Measurements from ENCODE around the gene GSC.

- TF ChIP-seq POLR2A (IDR thresholded peaks at IDR 0.05) (no peak), CTCF (IDR thresholded peaks at IDR 0.05) (no peak)
Observed at GRCh38 chr14:94819531-94819930, 49.6 kb upstream of the GSC start.
